Measurements from ENCODE around the gene METTL24. TPM values are rescaled to one million over a fixed set of nuclear protein-coding genes. Genes with fewer than 3 reads are reported as not detected.

METTL24 gene, protein sequence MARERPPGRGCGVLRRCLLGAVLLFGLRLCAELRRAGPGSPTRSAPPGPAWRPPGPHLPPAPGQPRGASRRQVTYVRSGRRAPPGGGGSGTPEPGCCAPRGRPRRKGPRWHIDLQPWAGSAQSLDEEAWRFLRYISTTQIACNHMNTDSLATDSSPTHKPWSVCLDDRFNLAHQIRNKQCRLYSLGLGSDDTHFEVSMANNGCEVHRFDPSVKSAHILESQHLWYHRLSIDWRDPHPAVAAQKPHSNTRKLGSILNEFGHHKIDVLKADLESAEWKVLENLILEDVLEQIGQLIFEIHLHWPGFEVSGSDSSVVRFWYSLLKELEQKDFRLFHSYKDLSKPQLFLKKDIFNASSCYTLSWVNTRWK
- total RNA-seq (2021; fragmentation: NEBNext Ultra II Directional; extraction: Animal tissue kit (Norgen Biotek cat#: 25700)), result 0.39 and 0.44 TPM in 2 replicates
- 0.17 and 0.30 TPM in 2 replicates for polyA plus RNA-seq (2011; rRNA removed)
- polyA plus RNA-seq (2011; cell fraction: cytosol; rRNA removed), result 0.27 TPM
- polyA plus RNA-seq (2011; cell fraction: nucleus; rRNA removed), result 0.73 TPM
- 0.16 to 0.28 TPM (median 0.20 TPM) in 3 of 4 replicates, not detected in the other for polyA plus RNA-seq (2012, experiment 1 of 2)
- not detected for polyA plus RNA-seq (2012, experiment 2 of 2)
- polyA plus RNA-seq (2013, experiment 1 of 2), result 0.08 TPM
- polyA plus RNA-seq (2013, experiment 2 of 2), result 0.17 TPM
- 1.2 and 2.6 TPM in 2 replicates for polyA minus RNA-seq (2011; rRNA and poly(A)+ RNA removed)
- not detected for polyA minus RNA-seq (2011; cell fraction: cytosol; rRNA and poly(A)+ RNA removed)
- 5.0 TPM for polyA minus RNA-seq (2011; cell fraction: nucleus; rRNA and poly(A)+ RNA removed)
- long read RNA-seq, experiment 1, result 0 reads
- long read RNA-seq, experiment 2, result 0 reads

DNA sequence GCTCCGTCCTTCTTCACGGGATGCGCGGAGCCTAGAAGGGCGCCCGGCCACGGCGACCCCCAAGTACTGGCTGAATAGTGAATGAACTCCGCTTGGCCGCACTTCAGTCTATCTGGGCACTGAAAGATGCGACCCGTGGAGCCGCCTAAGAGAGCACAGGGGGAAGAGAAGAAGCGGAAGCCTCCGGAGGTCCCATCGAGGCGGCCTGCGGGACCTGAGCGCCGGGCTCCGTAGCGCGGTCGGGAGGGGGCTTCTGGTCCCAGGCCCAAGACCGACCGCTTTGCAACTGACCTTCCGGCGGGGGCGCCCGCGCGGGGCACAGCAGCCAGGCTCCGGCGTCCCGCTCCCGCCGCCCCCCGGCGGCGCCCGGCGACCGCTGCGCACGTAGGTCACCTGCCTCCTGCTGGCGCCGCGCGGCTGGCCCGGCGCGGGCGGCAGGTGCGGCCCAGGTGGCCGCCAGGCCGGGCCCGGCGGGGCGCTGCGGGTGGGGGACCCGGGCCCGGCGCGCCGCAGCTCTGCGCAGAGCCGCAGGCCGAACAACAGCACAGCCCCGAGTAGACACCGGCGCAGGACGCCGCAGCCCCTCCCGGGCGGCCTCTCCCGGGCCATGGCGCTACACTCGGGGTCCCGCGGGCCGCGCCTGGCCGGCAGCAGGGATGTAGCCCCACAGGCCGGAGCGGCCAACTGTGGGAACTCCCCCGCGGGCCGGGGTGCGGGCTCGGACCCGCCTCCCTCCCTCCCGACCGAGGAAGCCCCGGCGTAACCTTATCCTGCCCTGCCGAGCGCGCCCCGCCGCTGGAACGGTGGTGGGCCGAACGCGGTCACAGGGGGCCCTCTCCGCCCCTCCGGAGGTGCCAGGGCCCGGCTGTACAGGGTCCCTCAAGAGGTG, at the start of gene METTL24:
Gene METTL24, minus strand, starts transcription at position 686 of the 889 bp plus-strand sequence. Its CDS starts 77 bp downstream, at position 609.
- peaks cover 4% of the 10 kb centered on the region; the same call in 1 of the 2 replicates for H3K23me2 ChIP-seq (ENCODE audit: low read depth, low read length)
- peak within 1 kb of the TSS; percentile 58 for H4K91ac ChIP-seq (replicated peaks; ENCODE audit: insufficient read length, low read length)
- peak within 1 kb of the TSS; percentile 78 for H2BK12ac ChIP-seq (ENCODE audit: low read depth, low read length)
- no peak within 1 kb of the TSS for H3K14ac ChIP-seq (ENCODE audit: insufficient read length)
- no peaks in the 10 kb centered on the region for H3K79me1 ChIP-seq (ENCODE audit: low read depth, low read length)
- H3K4me3 ChIP-seq (ENCODE audit: extremely low read depth in 1 of 4, insufficient read depth in 2 of 4, low read depth in 3 of 4, low read length in 4 of 4), result peak within 1 kb of the TSS; percentile 40 to 67 (median 64)
- 0 out of 2 replicates have a peak within 1 kb of the TSS, but pooled peaks have one; percentile 1 for H3K18ac ChIP-seq (ENCODE audit: extremely low read depth, low read length)
- H2AK5ac ChIP-seq (ENCODE audit: low read depth, low read length), result no peak within 1 kb of the TSS
- H2AFZ ChIP-seq (ENCODE audit: low read length), result peak within 1 kb of the TSS; percentile 95
- no peaks in the 10 kb centered on the region for H4K20me1 ChIP-seq (replicated peaks in 1 of 2; ENCODE audit: control insufficient read depth in 1 of 2, insufficient read depth in 2 of 2, low read length in 2 of 2)
- H3K27me3 ChIP-seq (replicated peaks in 1 of 4; ENCODE audit: control insufficient read depth in 3 of 4, extremely low read depth in 1 of 4, insufficient read depth in 3 of 4, low read length in 3 of 4), result peaks cover 8 to 24% (median 18%) of the 10 kb centered on the region in 4 experiments
- H3K23ac ChIP-seq (ENCODE audit: insufficient read length), result no peak within 1 kb of the TSS
- H3K4me2 ChIP-seq (ENCODE audit: insufficient read depth in 1 of 2, low read depth in 2 of 2, low read length in 2 of 2), result peak within 1 kb of the TSS; percentile 75 to 88
- H3K56ac ChIP-seq (replicated peaks; ENCODE audit: insufficient read length, low read depth, low read length), result no peak within 1 kb of the TSS
- no peak within 1 kb of the TSS for H2BK120ac ChIP-seq (replicated peaks; ENCODE audit: low read depth, low read length)
- H4K8ac ChIP-seq (ENCODE audit: extremely low read depth, insufficient read depth, low read length), result peak within 1 kb of the TSS; percentile 63
- H2BK15ac ChIP-seq (ENCODE audit: low read length), result no peak within 1 kb of the TSS
- H3K79me2 ChIP-seq (ENCODE audit: control insufficient read depth in 1 of 2, insufficient read depth in 2 of 2, low read length in 2 of 2), result no peaks in the 10 kb centered on the region
- no peaks in the 10 kb centered on the region for H3K36me3 ChIP-seq (ENCODE audit: control insufficient read depth in 2 of 4, insufficient read depth in 4 of 4, low read length in 3 of 4)
- peak in 1 of 2 experiments; percentile 72 for DNase-seq (ENCODE audit: low read depth in 1 of 2, low spot score in 2 of 2)
- H3K4me1 ChIP-seq (replicated peaks in 1 of 4; ENCODE audit: control insufficient read depth in 3 of 4, insufficient read depth in 4 of 4, low read length in 3 of 4), result peaks cover 13 to 27% (median 20%) of the 10 kb centered on the region in 4 experiments
- H4K5ac ChIP-seq (ENCODE audit: insufficient read length, low read depth, low read length), result no peak within 1 kb of the TSS
- no peaks in the 10 kb centered on the region for H3K9me3 ChIP-seq (ENCODE audit: insufficient read depth in 2 of 2, low read depth in 1 of 2, low read length in 1 of 2)
- WGBS, 2 experiments (ENCODE audit: extremely low coverage in 1 of 2, insufficient coverage in 1 of 2, insufficient read length in 1 of 2, insufficient replicate concordance in 2 of 2, low coverage in 1 of 2, low lambda C conversion rate in 2 of 2, missing lambda C conversion rate in 1 of 2), result 3% methylated on average over 73 of the region's 107 CpGs; no CpG with 5 or more reads in 1 of the 2 experiments
- no peak within 1 kb of the TSS for H2BK5ac ChIP-seq (ENCODE audit: low read depth, low read length)
- H3K9ac ChIP-seq (replicated peaks in 1 of 4; ENCODE audit: extremely low read depth in 1 of 4, low read depth in 3 of 4, low read length in 3 of 4), result peak within 1 kb of the TSS in 1 of 4 experiments; percentile 42; a peak in 1 of 7 replicates
- no peak for FAIRE-seq
- no peak within 1 kb of the TSS for H2BK20ac ChIP-seq (ENCODE audit: low read length)
- no peak within 1 kb of the TSS for H3K27ac ChIP-seq (ENCODE audit: low read depth, low read length)
- ChIA-PET CTCF (ENCODE audit: partially characterized antibody) (no interaction called here), POLR2A (ENCODE audit: partially characterized antibody) (no interaction called here)
- H3K4ac ChIP-seq (replicated peaks; ENCODE audit: insufficient read length, low read depth, low read length), result no peak within 1 kb of the TSS
- TF ChIP-seq POLR2A (IDR thresholded peaks at IDR 0.05; ENCODE audit: control extremely low read depth in 1 of 2, low read depth in 2 of 2, low read length in 2 of 2) (no peak), SUZ12 (IDR thresholded peaks at IDR 0.05; ENCODE audit: low read length) (peak; percentile 66), CREB1 (IDR thresholded peaks at IDR 0.05) (no peak), ASH2L (IDR thresholded peaks at IDR 0.05; ENCODE audit: low read length) (peak; percentile 53), KDM4A (IDR thresholded peaks at IDR 0.05; ENCODE audit: low read depth, low read length, severe bottlenecking) (peak; percentile 73)
